ENCODE results near the gene ITPR1. TPM values are rescaled to one million over a fixed set of nuclear protein-coding genes. Genes with fewer than 3 reads are reported as not detected.

Gene ITPR1
- total and polyA plus RNA-seq, 2 experiments from 2014 or later, result 6.8 to 21.0 TPM

GRCh38 chr3:4759689-4760312 lies 266.7 kb downstream of the ITPR1 start (continued):
- TF ChIP-seq ZNF462 (CRISPR knock-in tag; IDR thresholded peaks at IDR 0.05) (no peak), EZH2phosphoT487 (IDR thresholded peaks at IDR 0.05; ENCODE audit: unreplicated experiment) (no peak)

GRCh38 chr3:4761759-4762158 lies 268.6 kb downstream of the ITPR1 start:
- Mint-ChIP-seq H3K4me3 (no peak overlapping the region), H3K4me1 (no peaks in the 10 kb centered on the region), H3K9me3 (peaks cover 18% of the 10 kb centered on the region), H3K27ac (no peak overlapping the region), H3K27me3 (ENCODE audit: insufficient read depth, low read depth, poor library complexity) (peaks cover 3% of the 10 kb centered on the region), H3K36me3 (ENCODE audit: low read depth) (peaks cover 13% of the 10 kb centered on the region)
- H3K27ac ChIP-seq (ENCODE audit: low read depth), result no peak overlapping the region
- H2AFZ ChIP-seq, result no peak overlapping the region
- H3K36me3 ChIP-seq (ENCODE audit: insufficient read depth), result 0 out of 2 replicates have a peak, but pooled peaks cover 4% of the 10 kb centered on the region
- no peak overlapping the region for H3K4me3 ChIP-seq
- DNase-seq (ENCODE audit: low spot score), result no peak
- no peaks in the 10 kb centered on the region for H3K9me2 ChIP-seq (ENCODE audit: insufficient read depth)
- no peak overlapping the region for H3K4me2 ChIP-seq
- no peaks in the 10 kb centered on the region for H3K27me3 ChIP-seq (ENCODE audit: insufficient read depth)
- no peaks in the 10 kb centered on the region for H3F3A ChIP-seq (replicated peaks; ENCODE audit: low read depth)
- H3K4me1 ChIP-seq (ENCODE audit: insufficient read depth), result no peaks in the 10 kb centered on the region
- ATAC-seq, result no peak
- H3K79me2 ChIP-seq (replicated peaks; ENCODE audit: insufficient read depth), result no peaks in the 10 kb centered on the region
- H4K20me1 ChIP-seq (replicated peaks; ENCODE audit: insufficient read depth), result no peaks in the 10 kb centered on the region
- TF ChIP-seq NANOG (IDR thresholded peaks at IDR 0.05; ENCODE audit: borderline replicate concordance), result no peak
- TF ChIP-seq EZH2phosphoT487 (IDR thresholded peaks at IDR 0.05; ENCODE audit: unreplicated experiment), result no peak
- TF ChIP-seq STAT1 (IDR thresholded peaks at IDR 0.05; ENCODE audit: unreplicated experiment), result no peak
- no peak for TF ChIP-seq CREB1 (CRISPR knock-in tag; IDR thresholded peaks at IDR 0.05; ENCODE audit: low read depth)
- no peak for TF ChIP-seq ETS1 (IDR thresholded peaks at IDR 0.05)
- no peak for TF ChIP-seq CTCF (conservative IDR thresholded peaks at IDR 0.05; ENCODE audit: low read depth in 2 of 2)
- TF ChIP-seq JUNB (IDR thresholded peaks at IDR 0.05; ENCODE audit: unreplicated experiment), result no peak
- TF ChIP-seq ZNF114 (CRISPR knock-in tag; IDR thresholded peaks at IDR 0.05), result no peak
- TF ChIP-seq EZH2 (IDR thresholded peaks at IDR 0.05; ENCODE audit: low read depth, unreplicated experiment), result no peak
- TF ChIP-seq POLR2AphosphoS5 (IDR thresholded peaks at IDR 0.05; ENCODE audit: low read depth), result no peak
- no peak for TF ChIP-seq REST (IDR thresholded peaks at IDR 0.05; ENCODE audit: unreplicated experiment)

Measured in GM23338 (cell line).